PFSK-1 (cell line): ENCODE results near the gene RGS3.

Source experiments
- REST ChIP-seq, 2 experiments: IDR thresholded peaks; 2 replicates each; pipeline versions ENCODE4 v1.6.1 to v1.8.0; 2011 to 2012; ENCODE audit warnings: low read depth in 2 of 2, low read length in 2 of 2, control low read depth in 1 of 2, inconsistent platforms in 1 of 2, mild to moderate bottlenecking in 1 of 2, moderate library complexity in 1 of 2; ENCODE audit not compliant: insufficient read depth in 1 of 2
- SIN3A ChIP-seq: IDR thresholded peaks from 2 replicates; pipeline ENCODE4 v1.6.1; 2012; ENCODE audit warnings: mild to moderate bottlenecking, low read length, moderate library complexity, borderline replicate concordance; ENCODE audit not compliant: insufficient read depth

DNA sequence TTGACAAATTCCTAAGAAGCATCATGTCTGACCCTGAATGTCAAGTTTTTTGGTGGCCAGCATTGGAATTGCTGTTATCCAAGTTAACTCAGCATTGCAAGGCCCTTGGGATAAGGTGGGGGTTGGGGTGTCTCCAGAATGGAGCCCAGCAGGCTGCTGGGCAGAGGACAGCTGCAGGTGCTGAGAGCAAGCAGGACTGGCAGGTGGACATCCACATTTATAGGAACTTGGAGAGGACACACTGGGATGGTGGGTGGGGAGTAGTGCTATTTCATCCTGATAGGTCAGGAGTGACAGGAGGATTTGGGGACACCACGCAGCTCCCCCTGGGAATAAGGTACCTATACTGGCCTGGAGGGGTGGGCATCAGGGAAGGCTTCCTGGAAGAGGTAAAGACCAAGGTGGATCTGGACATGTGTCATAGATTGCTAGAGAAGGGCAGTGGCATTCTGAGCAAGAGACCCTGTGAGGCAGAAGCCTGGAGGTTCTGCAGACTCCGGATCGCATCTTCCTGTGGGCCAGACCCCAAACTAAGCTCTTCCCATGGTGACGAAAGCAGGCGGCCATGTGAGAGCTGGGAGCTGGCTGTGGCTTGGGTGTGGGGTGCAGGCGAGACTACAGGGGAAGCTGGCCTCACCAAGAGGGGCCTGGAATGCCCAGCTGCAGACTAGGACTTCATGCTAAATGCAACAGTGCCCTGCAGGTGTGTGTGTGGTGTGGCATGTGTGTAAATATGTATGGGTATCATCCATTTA is 148.1 kb downstream of the RGS3 start:
- TF ChIP-seq REST (IDR thresholded peaks at IDR 0.05; ENCODE audit: insufficient read depth in 1 of 2, low read depth in 2 of 2, low read length in 2 of 2) (no peak), SIN3A (no peak)
